Measurements from ENCODE around the gene INPP4B.

Gene INPP4B

GRCh38 chr4:142801966-142802365 lies 44.1 kb downstream of the INPP4B start:
- Histone ChIP-seq H3K4me3 (ENCODE audit: low read depth, low read length, poor library complexity, severe bottlenecking) (no peak overlapping the region), H3K9me3 (ENCODE audit: low read length) (no peaks in the 10 kb centered on the region), H3K4me1 (ENCODE audit: insufficient read depth, low read length, severe bottlenecking) (no peaks in the 10 kb centered on the region), H3K27ac (ENCODE audit: low read depth, low read length, poor library complexity, severe bottlenecking) (no peak overlapping the region), H3K27me3 (ENCODE audit: insufficient read depth, low read length) (no peaks in the 10 kb centered on the region), H3K4me2 (ENCODE audit: low read length) (no peak overlapping the region), H3K9me2 (ENCODE audit: low read depth, low read length) (no peaks in the 10 kb centered on the region), H3F3A (ENCODE audit: insufficient read depth, low read length) (no peaks in the 10 kb centered on the region), H3K9ac (ENCODE audit: low read length) (no peak overlapping the region), H4K20me1 (ENCODE audit: insufficient read depth, low read length) (no peaks in the 10 kb centered on the region), H2AFZ (ENCODE audit: low read length) (no peak overlapping the region), H3K79me2 (ENCODE audit: insufficient read depth, low read length) (no peaks in the 10 kb centered on the region), H3K36me3 (ENCODE audit: insufficient read depth, low read length) (no peaks in the 10 kb centered on the region)
- TF ChIP-seq EZH2 (IDR thresholded peaks at IDR 0.05; ENCODE audit: borderline replicate concordance, low read length) (no peak), CTCF (IDR thresholded peaks at IDR 0.05; ENCODE audit: low read length) (no peak)

GRCh38 chr4:142781114-142781513 lies 65.0 kb downstream of the INPP4B start:
- Histone ChIP-seq H3K27ac (ENCODE audit: low read depth, low read length, poor library complexity, severe bottlenecking) (no peak overlapping the region), H2AFZ (ENCODE audit: low read length) (no peak overlapping the region), H3K4me1 (ENCODE audit: insufficient read depth, low read length, severe bottlenecking) (no peaks in the 10 kb centered on the region), H3K79me2 (ENCODE audit: insufficient read depth, low read length) (no peaks in the 10 kb centered on the region), H3K9me2 (ENCODE audit: low read depth, low read length) (no peaks in the 10 kb centered on the region), H3K9me3 (ENCODE audit: low read length) (no peaks in the 10 kb centered on the region), H3K9ac (ENCODE audit: low read length) (no peak overlapping the region), H4K20me1 (ENCODE audit: insufficient read depth, low read length) (no peaks in the 10 kb centered on the region), H3K27me3 (ENCODE audit: insufficient read depth, low read length) (no peaks in the 10 kb centered on the region), H3K4me3 (ENCODE audit: low read depth, low read length, poor library complexity, severe bottlenecking) (no peak overlapping the region), H3F3A (ENCODE audit: insufficient read depth, low read length) (no peaks in the 10 kb centered on the region), H3K36me3 (ENCODE audit: insufficient read depth, low read length) (no peaks in the 10 kb centered on the region), H3K4me2 (ENCODE audit: low read length) (no peak overlapping the region)
- no peak for TF ChIP-seq EZH2 (IDR thresholded peaks at IDR 0.05; ENCODE audit: borderline replicate concordance, low read length)
- TF ChIP-seq CTCF (IDR thresholded peaks at IDR 0.05; ENCODE audit: low read length) = no peak

- no peaks in the 10 kb centered on the region for H3K4me1 ChIP-seq (ENCODE audit: insufficient read depth, low read length, severe bottlenecking)
- H3K9me2 ChIP-seq (ENCODE audit: low read depth, low read length) = no peaks in the 10 kb centered on the region
- TF ChIP-seq CTCF (IDR thresholded peaks at IDR 0.05; ENCODE audit: low read length) = no peak
- TF ChIP-seq EZH2 (IDR thresholded peaks at IDR 0.05; ENCODE audit: borderline replicate concordance, low read length) = no peak
Measured at GRCh38 chr4:142778900-142779299, 67.2 kb downstream of the INPP4B start.

More at GRCh38 chr4:142778900-142779299, 67.2 kb downstream of the INPP4B start:
- Histone ChIP-seq H3K9me3 (ENCODE audit: low read length) (no peaks in the 10 kb centered on the region), H3K27ac (ENCODE audit: low read depth, low read length, poor library complexity, severe bottlenecking) (no peak overlapping the region), H3K9ac (ENCODE audit: low read length) (no peak overlapping the region), H3F3A (ENCODE audit: insufficient read depth, low read length) (no peaks in the 10 kb centered on the region), H3K4me3 (ENCODE audit: low read depth, low read length, poor library complexity, severe bottlenecking) (no peak overlapping the region), H3K79me2 (ENCODE audit: insufficient read depth, low read length) (no peaks in the 10 kb centered on the region), H3K36me3 (ENCODE audit: insufficient read depth, low read length) (no peaks in the 10 kb centered on the region), H3K4me2 (ENCODE audit: low read length) (no peak overlapping the region), H2AFZ (ENCODE audit: low read length) (no peak overlapping the region), H4K20me1 (ENCODE audit: insufficient read depth, low read length) (no peaks in the 10 kb centered on the region), H3K27me3 (ENCODE audit: insufficient read depth, low read length) (no peaks in the 10 kb centered on the region)
